Liver (tissue), 9 donors: ENCODE data around the gene ZFHX2. TPM values are rescaled to one million over a fixed set of nuclear protein-coding genes. Genes with fewer than 3 reads are reported as not detected.

Experiments used
- DNase-seq: peaks from one replicate; pipeline ENCODE4 v3.0.0-alpha.2; 2017; ENCODE audit warnings: low spot score
- H3K27ac ChIP-seq, 2 donors: one replicate each; pipeline ENCODE4 v1.7.0; 2013; ENCODE audit warnings: inconsistent platforms in 2 of 2, low read length in 2 of 2, control low read depth in 1 of 2, low read depth in 1 of 2, mild to moderate bottlenecking in 1 of 2
- H3K27me3 ChIP-seq, 4 donors: one replicate each; pipeline versions ENCODE4 v1.6.1 to v1.7.0; 2013; ENCODE audit warnings: low read length in 3 of 4, inconsistent platforms in 1 of 4, mild to moderate bottlenecking in 1 of 4, moderate library complexity in 1 of 4; ENCODE audit not compliant: control insufficient read depth in 4 of 4, insufficient read depth in 4 of 4
- H3K36me3 ChIP-seq, 4 donors: one replicate each; pipeline versions ENCODE4 v1.6.1 to v1.7.0; 2013; ENCODE audit warnings: low read length in 3 of 4, mild to moderate bottlenecking in 3 of 4, low read depth in 1 of 4, moderate library complexity in 1 of 4; ENCODE audit not compliant: control insufficient read depth in 4 of 4, insufficient read depth in 3 of 4
- H3K4me1 ChIP-seq, 4 donors: one replicate each; pipeline versions ENCODE4 v1.6.1 to v1.7.0; 2013; ENCODE audit warnings: low read length in 3 of 4, mild to moderate bottlenecking in 3 of 4, moderate library complexity in 1 of 4; ENCODE audit not compliant: control insufficient read depth in 4 of 4, insufficient read depth in 4 of 4
- H3K4me3 ChIP-seq, 3 donors: one replicate each; pipeline versions ENCODE4 v1.6.1 to v1.7.0; 2013; ENCODE audit warnings: low read length in 3 of 3, control low read depth in 1 of 3, low read depth in 1 of 3, mild to moderate bottlenecking in 1 of 3
- H3K9ac ChIP-seq, 2 donors: one replicate each; pipeline ENCODE4 v1.7.0; 2013; ENCODE audit warnings: low read length in 2 of 2, mild to moderate bottlenecking in 2 of 2, moderate library complexity in 2 of 2, control low read depth in 1 of 2, low read depth in 1 of 2
- H3K9me3 ChIP-seq, 4 donors: one replicate each; pipeline versions ENCODE4 v1.6.1 to v1.7.0; 2013; ENCODE audit warnings: low read length in 3 of 4; ENCODE audit not compliant: control insufficient read depth in 4 of 4
- ATF3 ChIP-seq: IDR thresholded peaks from 2 replicates; pipeline ENCODE4 v1.6.1; 2016; ENCODE audit warnings: antibody characterized with exemption
- CTCF ChIP-seq: fragments of 150-350 bp; IDR thresholded peaks from 2 replicates; pipeline ENCODE4 v1.5.1; 2017; ENCODE audit warnings: improper control_type of control experiment, low read depth, low read length; ENCODE audit not compliant: missing input control
- EGR1 ChIP-seq, 2 donors: IDR thresholded peaks; 2 replicates each; pipeline ENCODE4 v1.6.1; 2016 to 2018; ENCODE audit warnings: antibody characterized with exemption in 2 of 2, low read depth in 2 of 2
- FOXA1 ChIP-seq: IDR thresholded peaks from 2 replicates; pipeline ENCODE4 v1.6.1; 2016; ENCODE audit warnings: antibody characterized with exemption
- FOXA2 ChIP-seq: IDR thresholded peaks from 2 replicates; pipeline ENCODE4 v1.6.1; 2016; ENCODE audit warnings: antibody characterized with exemption
- GABPA ChIP-seq, 2 donors: IDR thresholded peaks in 1 of 2; conservative IDR thresholded peaks in 1 of 2; 2 replicates each; pipeline ENCODE4 v1.6.1; 2016; ENCODE audit warnings: antibody characterized with exemption in 2 of 2, mild to moderate bottlenecking in 1 of 2, moderate library complexity in 1 of 2
- HNF4A ChIP-seq, 2 donors: conservative IDR thresholded peaks; 2 replicates each; pipeline ENCODE4 v1.6.1; 2016; ENCODE audit warnings: antibody characterized with exemption in 2 of 2, mild to moderate bottlenecking in 2 of 2
- HNF4G ChIP-seq: IDR thresholded peaks from 2 replicates; pipeline ENCODE4 v1.6.1; 2016; ENCODE audit warnings: antibody characterized with exemption
- JUND ChIP-seq, 2 donors: IDR thresholded peaks; 2 replicates each; pipeline ENCODE4 v1.6.1; 2016; ENCODE audit warnings: antibody characterized with exemption in 2 of 2
- NR2F2 ChIP-seq: IDR thresholded peaks from 2 replicates; pipeline ENCODE4 v1.6.1; 2016; ENCODE audit warnings: antibody characterized with exemption
- RAD21 ChIP-seq, 2 donors: IDR thresholded peaks; 2 replicates each; pipeline ENCODE4 v1.6.1; 2016; ENCODE audit warnings: antibody characterized with exemption in 2 of 2, mild to moderate bottlenecking in 2 of 2
- RXRA ChIP-seq, 2 donors: IDR thresholded peaks; 2 replicates each; pipeline ENCODE4 v1.6.1; 2017 to 2018; ENCODE audit warnings: antibody characterized with exemption in 2 of 2, mild to moderate bottlenecking in 1 of 2
- SP1 ChIP-seq: IDR thresholded peaks from 2 replicates; pipeline ENCODE4 v1.6.1; 2018; ENCODE audit warnings: antibody characterized with exemption, mild to moderate bottlenecking
- TAF1 ChIP-seq: conservative IDR thresholded peaks from 2 replicates; pipeline ENCODE4 v1.6.1; 2016; ENCODE audit warnings: antibody characterized with exemption, mild to moderate bottlenecking
- YY1 ChIP-seq: IDR thresholded peaks from 2 replicates; pipeline ENCODE4 v1.6.1; 2016; ENCODE audit warnings: antibody characterized with exemption, mild to moderate bottlenecking
- ZBTB33 ChIP-seq: IDR thresholded peaks from 2 replicates; pipeline ENCODE4 v1.6.1; 2016; ENCODE audit warnings: antibody characterized with exemption
- WGBS: extraction: QIAGEN DNeasy Blood & Tissue Kit; methylation state at CpG from one replicate; pipeline ENCODE4 v1.1.7; 2013; 5-methylcytosine and 5-hydroxymethylcytosine counted together
- polyA plus RNA-seq, 2 donors: library from polyadenylated mRNA; stranded (reverse) in 1 of 2; unstranded in 1 of 2; fragments of 200-250 nt in 1 of 2; fragments of >200 nt in 1 of 2; fragmentation: Nextera tagmentation in 1 of 2; extraction: Ambion mirVana in 1 of 2; gene quantifications; one replicate each; pipeline versions ENCODE4 v1.2.1 to v1.2.3, GENCODE V29; 2013 to 2015
- total RNA-seq, 2 donors: library from RNA; depleted of rRNA; stranded (reverse); fragments of >200 nt; gene quantifications; one replicate each; pipeline ENCODE4 v1.2.3, GENCODE V29; 2014
- TF ChIP-seq, protein P1 (sequence below): IDR thresholded peaks from 2 replicates; pipeline ENCODE4 v1.6.1; 2016; ENCODE audit warnings: antibody characterized with exemption
- TF ChIP-seq, protein P2 (sequence below): IDR thresholded peaks from 2 replicates; pipeline ENCODE4 v1.6.1; 2016; ENCODE audit warnings: antibody characterized with exemption, mild to moderate bottlenecking
- donor health status: healthy.
- donor health status: healthy.
- donor health status: healthy.
- donor health status: healthy.
- donor health status: healthy.

ZFHX2 gene
- total and polyA plus RNA-seq, 4 donors = 0.06 to 0.14 (median 0.10) TPM

DNA sequence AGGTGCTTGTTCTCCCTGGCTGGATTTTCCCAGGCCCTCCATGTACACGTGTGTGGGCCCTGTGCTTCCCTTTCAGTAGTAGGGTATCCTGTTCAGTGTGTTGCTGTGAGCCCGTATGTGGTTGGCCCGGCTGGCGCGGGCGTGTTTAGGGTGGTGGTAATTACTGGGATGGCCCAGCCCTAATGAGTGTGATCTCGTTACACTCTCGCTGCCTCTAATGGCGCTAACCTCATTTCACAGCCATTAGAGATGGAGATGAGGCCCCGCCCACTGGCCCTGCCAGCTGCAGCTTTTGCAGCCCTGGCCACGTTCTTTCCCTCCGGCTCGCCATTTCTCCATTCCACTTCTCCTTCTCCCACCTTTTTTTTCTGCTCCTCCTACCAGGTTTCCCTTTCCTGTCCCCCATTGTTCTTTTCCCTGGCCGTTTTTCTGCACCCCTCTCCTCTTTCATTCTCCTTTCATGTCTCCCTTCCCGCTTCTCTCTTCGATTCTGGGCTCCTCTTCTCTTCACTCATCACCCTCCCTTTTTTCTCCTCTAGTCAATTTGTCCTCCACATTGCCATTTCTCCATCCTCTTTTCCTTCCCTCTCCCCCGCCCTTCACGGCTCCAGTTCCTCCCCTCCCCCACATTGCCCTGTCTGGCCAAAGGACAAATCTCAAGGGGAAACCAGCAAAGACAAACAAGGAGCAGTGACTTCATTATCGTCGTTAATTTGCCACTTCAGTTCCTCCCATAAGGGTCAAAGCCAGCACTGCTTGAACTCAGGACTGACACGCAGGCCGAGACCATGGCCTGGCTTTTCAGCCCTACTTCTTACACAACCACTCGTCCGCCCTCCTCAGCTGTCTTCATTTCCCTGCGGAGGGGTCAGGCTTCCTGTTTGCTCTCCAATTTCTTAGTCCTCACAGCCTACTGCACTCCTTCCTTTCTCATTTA is 6.8 kb downstream of the ZFHX2 start:
- 62% methylated on average over 25 of the region's 25 CpGs for WGBS
- TF ChIP-seq ZBTB33 (no peak), RXRA (IDR thresholded peaks at IDR 0.05) (no peak), JUND (IDR thresholded peaks at IDR 0.05) (no peak), HNF4G (no peak), ATF3 (no peak), RAD21 (IDR thresholded peaks at IDR 0.05) (no peak), TAF1 (no peak), YY1 (no peak), SP1 (no peak), HNF4A (conservative IDR thresholded peaks at IDR 0.05) (no peak), EGR1 (IDR thresholded peaks at IDR 0.05; ENCODE audit: low read depth in 2 of 2) (no peak)
- TF ChIP-seq, protein P1, sequence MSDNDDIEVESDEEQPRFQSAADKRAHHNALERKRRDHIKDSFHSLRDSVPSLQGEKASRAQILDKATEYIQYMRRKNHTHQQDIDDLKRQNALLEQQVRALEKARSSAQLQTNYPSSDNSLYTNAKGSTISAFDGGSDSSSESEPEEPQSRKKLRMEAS = no peak
- no peak overlapping the region for H3K4me3 ChIP-seq
- H3K9ac ChIP-seq = no peak overlapping the region
- H3K4me1 ChIP-seq = no peaks in the 10 kb centered on the region
- H3K27me3 ChIP-seq = no peaks in the 10 kb centered on the region
- H3K9me3 ChIP-seq = no peaks in the 10 kb centered on the region
- no peak for DNase-seq
- no peak overlapping the region for H3K27ac ChIP-seq
- H3K36me3 ChIP-seq = no peaks in the 10 kb centered on the region

DNA sequence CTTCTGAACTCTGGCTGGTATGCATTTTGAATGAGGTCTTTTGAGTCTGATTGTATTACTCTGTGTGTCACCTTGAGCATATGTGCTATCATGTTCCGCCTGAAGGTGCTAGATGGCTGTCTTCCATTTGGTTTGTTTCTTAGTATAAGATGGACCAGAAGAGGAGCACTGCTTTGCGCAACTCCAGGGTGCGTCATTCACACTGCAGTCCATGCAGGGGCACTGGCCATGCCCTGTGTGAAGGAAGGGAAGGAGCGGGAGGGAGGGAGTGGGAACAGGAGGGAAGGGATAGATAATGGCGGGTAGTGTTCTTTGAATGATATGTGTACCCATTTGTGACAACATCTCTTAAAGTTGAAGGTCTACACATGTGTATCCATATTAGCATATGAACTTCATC is 8.2 kb downstream of the ZFHX2 start:
- TF ChIP-seq CTCF = no peak
- TF ChIP-seq HNF4G = no peak
- no peak for TF ChIP-seq JUND (IDR thresholded peaks at IDR 0.05)
- TF ChIP-seq FOXA2 = no peak
- no peak for TF ChIP-seq SP1
- no peak for TF ChIP-seq RXRA (IDR thresholded peaks at IDR 0.05)
- no peak for TF ChIP-seq GABPA (IDR thresholded peaks at IDR 0.05 in 1 of 2, conservative IDR thresholded peaks at IDR 0.05 in 1 of 2)
- TF ChIP-seq EGR1 (IDR thresholded peaks at IDR 0.05; ENCODE audit: low read depth in 2 of 2) = no peak
- TF ChIP-seq, protein P2, sequence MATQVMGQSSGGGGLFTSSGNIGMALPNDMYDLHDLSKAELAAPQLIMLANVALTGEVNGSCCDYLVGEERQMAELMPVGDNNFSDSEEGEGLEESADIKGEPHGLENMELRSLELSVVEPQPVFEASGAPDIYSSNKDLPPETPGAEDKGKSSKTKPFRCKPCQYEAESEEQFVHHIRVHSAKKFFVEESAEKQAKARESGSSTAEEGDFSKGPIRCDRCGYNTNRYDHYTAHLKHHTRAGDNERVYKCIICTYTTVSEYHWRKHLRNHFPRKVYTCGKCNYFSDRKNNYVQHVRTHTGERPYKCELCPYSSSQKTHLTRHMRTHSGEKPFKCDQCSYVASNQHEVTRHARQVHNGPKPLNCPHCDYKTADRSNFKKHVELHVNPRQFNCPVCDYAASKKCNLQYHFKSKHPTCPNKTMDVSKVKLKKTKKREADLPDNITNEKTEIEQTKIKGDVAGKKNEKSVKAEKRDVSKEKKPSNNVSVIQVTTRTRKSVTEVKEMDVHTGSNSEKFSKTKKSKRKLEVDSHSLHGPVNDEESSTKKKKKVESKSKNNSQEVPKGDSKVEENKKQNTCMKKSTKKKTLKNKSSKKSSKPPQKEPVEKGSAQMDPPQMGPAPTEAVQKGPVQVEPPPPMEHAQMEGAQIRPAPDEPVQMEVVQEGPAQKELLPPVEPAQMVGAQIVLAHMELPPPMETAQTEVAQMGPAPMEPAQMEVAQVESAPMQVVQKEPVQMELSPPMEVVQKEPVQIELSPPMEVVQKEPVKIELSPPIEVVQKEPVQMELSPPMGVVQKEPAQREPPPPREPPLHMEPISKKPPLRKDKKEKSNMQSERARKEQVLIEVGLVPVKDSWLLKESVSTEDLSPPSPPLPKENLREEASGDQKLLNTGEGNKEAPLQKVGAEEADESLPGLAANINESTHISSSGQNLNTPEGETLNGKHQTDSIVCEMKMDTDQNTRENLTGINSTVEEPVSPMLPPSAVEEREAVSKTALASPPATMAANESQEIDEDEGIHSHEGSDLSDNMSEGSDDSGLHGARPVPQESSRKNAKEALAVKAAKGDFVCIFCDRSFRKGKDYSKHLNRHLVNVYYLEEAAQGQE = no peak
- TF ChIP-seq FOXA1 = no peak
- no peak for TF ChIP-seq YY1
- no peak for TF ChIP-seq ATF3
- no peak for TF ChIP-seq RAD21 (IDR thresholded peaks at IDR 0.05)
- TF ChIP-seq TAF1 = no peak
- TF ChIP-seq NR2F2 = no peak
- TF ChIP-seq ZBTB33 = no peak
- no peak for TF ChIP-seq HNF4A (conservative IDR thresholded peaks at IDR 0.05)
- TF ChIP-seq, protein P1 = no peak
- no peak for DNase-seq
- no peaks in the 10 kb centered on the region for H3K36me3 ChIP-seq
- H3K27me3 ChIP-seq = no peaks in the 10 kb centered on the region
- H3K4me3 ChIP-seq = no peak overlapping the region
- H3K27ac ChIP-seq = no peak overlapping the region
- H3K9ac ChIP-seq = no peak overlapping the region
- 96% methylated on average over 5 of the region's 5 CpGs for WGBS
- H3K9me3 ChIP-seq = no peaks in the 10 kb centered on the region
- no peaks in the 10 kb centered on the region for H3K4me1 ChIP-seq
